ENCODE results near the gene CTNND2. TPM values are rescaled to one million over a fixed set of nuclear protein-coding genes. Genes with fewer than 3 reads are reported as not detected.

Gene CTNND2
- polyA plus RNA-seq, 1 experiment = not detected

DNA sequence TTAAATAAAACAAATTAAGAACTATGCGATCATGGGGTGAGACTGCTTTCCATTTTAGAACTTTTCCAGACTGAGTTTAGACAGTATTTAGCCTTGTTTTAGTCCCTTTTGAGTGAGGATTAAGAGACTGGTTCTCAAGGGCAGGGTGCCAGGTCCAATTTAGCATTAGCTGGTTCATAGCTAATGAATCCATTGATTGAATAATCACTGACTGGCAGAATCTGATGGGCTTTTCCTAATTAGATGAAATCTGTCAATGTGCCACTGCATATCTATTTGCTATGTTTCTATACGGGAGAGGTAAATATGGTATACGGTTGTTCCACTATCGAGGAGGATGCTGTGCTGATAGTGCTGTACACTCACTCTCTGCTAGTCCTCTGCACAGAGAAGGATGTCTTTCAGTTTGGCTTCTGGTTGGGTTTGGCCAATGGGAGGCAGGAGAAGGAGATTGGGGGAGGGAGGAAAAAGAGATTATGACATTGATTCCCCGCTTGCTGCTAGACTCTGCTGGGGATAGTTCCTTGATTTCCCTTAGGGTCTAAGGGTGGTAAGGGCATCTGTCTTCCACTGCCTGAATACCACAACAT lies 496.6 kb downstream of the CTNND2 start:
- CTCF ChIA-PET = interaction anchor here (0.6 kb wide), 1 partner anchor 712 kb away, joined by 3 read pairs; no protein-coding TSS in a partner anchor
- Histone ChIP-seq H3K9me3 (ENCODE audit: control insufficient read depth, insufficient read depth, low read length) (no peaks in the 10 kb centered on the region), H3K4me3 (ENCODE audit: low read depth, low read length) (no peak overlapping the region), H3K27me3 (ENCODE audit: control insufficient read depth, insufficient read depth, low read length) (no peaks in the 10 kb centered on the region), H3K27ac (ENCODE audit: low read depth, low read length) (no peak overlapping the region)
- DNase-seq (ENCODE audit: low read depth, low spot score) = no peak
- POLR2A ChIA-PET = no interaction called here
- TF ChIP-seq, protein P1, sequence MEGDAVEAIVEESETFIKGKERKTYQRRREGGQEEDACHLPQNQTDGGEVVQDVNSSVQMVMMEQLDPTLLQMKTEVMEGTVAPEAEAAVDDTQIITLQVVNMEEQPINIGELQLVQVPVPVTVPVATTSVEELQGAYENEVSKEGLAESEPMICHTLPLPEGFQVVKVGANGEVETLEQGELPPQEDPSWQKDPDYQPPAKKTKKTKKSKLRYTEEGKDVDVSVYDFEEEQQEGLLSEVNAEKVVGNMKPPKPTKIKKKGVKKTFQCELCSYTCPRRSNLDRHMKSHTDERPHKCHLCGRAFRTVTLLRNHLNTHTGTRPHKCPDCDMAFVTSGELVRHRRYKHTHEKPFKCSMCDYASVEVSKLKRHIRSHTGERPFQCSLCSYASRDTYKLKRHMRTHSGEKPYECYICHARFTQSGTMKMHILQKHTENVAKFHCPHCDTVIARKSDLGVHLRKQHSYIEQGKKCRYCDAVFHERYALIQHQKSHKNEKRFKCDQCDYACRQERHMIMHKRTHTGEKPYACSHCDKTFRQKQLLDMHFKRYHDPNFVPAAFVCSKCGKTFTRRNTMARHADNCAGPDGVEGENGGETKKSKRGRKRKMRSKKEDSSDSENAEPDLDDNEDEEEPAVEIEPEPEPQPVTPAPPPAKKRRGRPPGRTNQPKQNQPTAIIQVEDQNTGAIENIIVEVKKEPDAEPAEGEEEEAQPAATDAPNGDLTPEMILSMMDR (IDR thresholded peaks at IDR 0.05; ENCODE audit: low read depth, low read length) = no peak

GRCh38 chr5:11400316-11400715 lies 503.9 kb downstream of the CTNND2 start:
- ChIA-PET POLR2A (no interaction called here), CTCF (no interaction called here)

GRCh38 chr5:11398728-11399127 lies 505.5 kb downstream of the CTNND2 start:
- Histone ChIP-seq H3K4me3 (ENCODE audit: low read depth, low read length) (no peak overlapping the region), H3K27ac (ENCODE audit: low read depth, low read length) (no peak overlapping the region), H3K9me3 (ENCODE audit: control insufficient read depth, insufficient read depth, low read length) (peaks cover 4% of the 10 kb centered on the region; the same call in 1 of the 2 replicates), H3K27me3 (ENCODE audit: control insufficient read depth, insufficient read depth, low read length) (no peaks in the 10 kb centered on the region)
- ChIA-PET CTCF (no interaction called here), POLR2A (no interaction called here)
- TF ChIP-seq, protein P1 (IDR thresholded peaks at IDR 0.05; ENCODE audit: low read depth, low read length) = no peak
- no peak for DNase-seq (ENCODE audit: low read depth, low spot score)

More at GRCh38 chr5:11400316-11400715, 503.9 kb downstream of the CTNND2 start:
- no peak overlapping the region for H3K4me3 ChIP-seq (ENCODE audit: low read depth, low read length)
- DNase-seq (ENCODE audit: low read depth, low spot score) = no peak
- H3K27ac ChIP-seq (ENCODE audit: low read depth, low read length) = no peak overlapping the region
- no peaks in the 10 kb centered on the region for H3K27me3 ChIP-seq (ENCODE audit: control insufficient read depth, insufficient read depth, low read length)
- peaks cover 4% of the 10 kb centered on the region; the same call in 1 of the 2 replicates for H3K9me3 ChIP-seq (ENCODE audit: control insufficient read depth, insufficient read depth, low read length)
- TF ChIP-seq, protein P1 (IDR thresholded peaks at IDR 0.05; ENCODE audit: low read depth, low read length) = no peak

GRCh38 chr5:11397549-11397948 lies 506.7 kb downstream of the CTNND2 start:
- CTCF ChIA-PET = no interaction called here
- POLR2A ChIA-PET = no interaction called here
- Histone ChIP-seq H3K27ac (ENCODE audit: low read depth, low read length) (no peak overlapping the region), H3K4me3 (ENCODE audit: low read depth, low read length) (no peak overlapping the region), H3K27me3 (ENCODE audit: control insufficient read depth, insufficient read depth, low read length) (no peaks in the 10 kb centered on the region), H3K9me3 (ENCODE audit: control insufficient read depth, insufficient read depth, low read length) (peaks cover 4% of the 10 kb centered on the region; the same call in 1 of the 2 replicates)
- no peak for DNase-seq (ENCODE audit: low read depth, low spot score)
- TF ChIP-seq, protein P1 (IDR thresholded peaks at IDR 0.05; ENCODE audit: low read depth, low read length) = no peak

- ChIA-PET POLR2A (no interaction called here), CTCF (no interaction called here)
- no peak for DNase-seq (ENCODE audit: low read depth, low spot score)
Observed at GRCh38 chr5:11396917-11397316, 507.3 kb downstream of the CTNND2 start.

More at GRCh38 chr5:11396917-11397316, 507.3 kb downstream of the CTNND2 start:
- Histone ChIP-seq H3K4me3 (ENCODE audit: low read depth, low read length) (no peak overlapping the region), H3K27me3 (ENCODE audit: control insufficient read depth, insufficient read depth, low read length) (no peaks in the 10 kb centered on the region), H3K9me3 (ENCODE audit: control insufficient read depth, insufficient read depth, low read length) (peaks cover 4% of the 10 kb centered on the region; the same call in 1 of the 2 replicates), H3K27ac (ENCODE audit: low read depth, low read length) (no peak overlapping the region)
- TF ChIP-seq, protein P1 (IDR thresholded peaks at IDR 0.05; ENCODE audit: low read depth, low read length) = no peak
